H1 (cell line): ENCODE data around the gene KCNIP2.

Experiments
- BRCA1 ChIP-seq: IDR thresholded peaks from 2 replicates; pipeline ENCODE4 v1.6.1; 2012; ENCODE audit warnings: low read depth, low read length, improper control_type of control experiment
- EGR1 ChIP-seq: IDR thresholded peaks from 2 replicates; pipeline ENCODE4 v1.6.1; 2011; ENCODE audit warnings: low read depth, low read length, borderline replicate concordance
- JUN ChIP-seq: IDR thresholded peaks from 2 replicates; pipeline ENCODE4 v1.6.1; 2011; ENCODE audit warnings: low read depth, mild to moderate bottlenecking, improper control_type of control experiment, low read length
- POLR2A ChIP-seq, 2 experiments: IDR thresholded peaks; 1 replicate in 1 of 2; 2 replicates in 1 of 2; pipeline ENCODE4 v1.6.1; 2011; ENCODE audit warnings: low read depth in 2 of 2, low read length in 2 of 2, mild to moderate bottlenecking in 2 of 2; ENCODE audit errors: control extremely low read depth in 1 of 2
- POLR2AphosphoS5 ChIP-seq: IDR thresholded peaks from 2 replicates; pipeline ENCODE4 v1.6.1; 2011; ENCODE audit warnings: low read depth, low read length
- SIRT6 ChIP-seq: IDR thresholded peaks from one replicate; pipeline ENCODE4 v1.7.1; 2012; ENCODE audit warnings: low read length, inconsistent platforms
- TAF1 ChIP-seq: IDR thresholded peaks from 2 replicates; pipeline ENCODE4 v1.6.1; 2011; ENCODE audit warnings: mild to moderate bottlenecking, low read depth, low read length
- TEAD4 ChIP-seq: IDR thresholded peaks from 2 replicates; pipeline ENCODE4 v1.6.1; 2012; ENCODE audit warnings: low read depth, low read length, inconsistent platforms, mixed read lengths
- ZNF274 ChIP-seq: IDR thresholded peaks from 2 replicates; pipeline ENCODE4 v1.7.0; 2012; ENCODE audit warnings: low read length, borderline replicate concordance; ENCODE audit errors: extremely low read depth
- TF ChIP-seq, protein P1 (sequence below), 3 experiments: IDR thresholded peaks; 1 replicate in 2 of 3; 2 replicates in 1 of 3; pipeline versions ENCODE4 v1.5.1 to v1.6.1; 2011; ENCODE audit warnings: low read length in 3 of 3, mild to moderate bottlenecking in 3 of 3, inconsistent platforms in 2 of 3, low read depth in 1 of 3, moderate library complexity in 1 of 3; ENCODE audit not compliant: insufficient read depth in 1 of 3; ENCODE audit errors: control extremely low read depth in 1 of 3
- TF ChIP-seq, protein P2 (sequence below): IDR thresholded peaks from 2 replicates; pipeline ENCODE4 v1.6.1; 2012; ENCODE audit warnings: inconsistent platforms
- TF ChIP-seq, protein P3 (sequence below): IDR thresholded peaks from 2 replicates; pipeline ENCODE4 v1.6.1; 2011; ENCODE audit warnings: low read depth, mild to moderate bottlenecking, low read length; ENCODE audit not compliant: insufficient read depth

DNA sequence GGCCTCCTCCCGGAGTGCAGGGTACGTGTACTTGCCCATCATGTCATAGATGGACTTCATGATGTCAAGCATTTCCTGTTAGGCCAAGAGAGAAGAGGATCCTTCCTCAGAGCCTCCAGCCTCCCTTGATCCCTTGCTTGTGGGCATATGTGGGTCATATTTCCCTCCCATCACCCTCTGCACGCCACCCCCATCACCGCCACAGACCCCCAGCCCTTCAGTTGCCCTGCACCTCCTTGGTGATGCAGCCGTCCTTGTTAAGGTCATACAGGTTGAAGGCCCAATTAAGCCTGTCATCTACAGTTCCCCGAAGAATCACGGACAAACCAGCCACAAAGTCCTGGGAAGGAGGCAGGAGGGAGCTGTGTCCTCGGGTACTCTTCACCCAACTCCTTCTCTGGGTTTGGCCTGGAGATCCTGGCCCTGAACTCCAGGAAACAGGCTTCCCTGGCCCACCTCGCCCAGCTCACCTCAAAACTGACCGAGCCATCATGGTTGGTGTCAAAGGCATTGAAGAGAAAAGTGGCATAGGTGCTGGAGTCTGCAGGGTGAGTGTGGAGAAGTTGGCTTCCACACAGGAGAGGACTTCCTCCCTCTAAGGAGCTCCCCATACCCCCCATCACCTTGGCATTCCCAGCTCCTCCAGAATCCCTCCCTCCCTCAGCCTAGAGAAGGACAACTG, 15.5 kb downstream of the KCNIP2 start:
- TF ChIP-seq, protein P1, sequence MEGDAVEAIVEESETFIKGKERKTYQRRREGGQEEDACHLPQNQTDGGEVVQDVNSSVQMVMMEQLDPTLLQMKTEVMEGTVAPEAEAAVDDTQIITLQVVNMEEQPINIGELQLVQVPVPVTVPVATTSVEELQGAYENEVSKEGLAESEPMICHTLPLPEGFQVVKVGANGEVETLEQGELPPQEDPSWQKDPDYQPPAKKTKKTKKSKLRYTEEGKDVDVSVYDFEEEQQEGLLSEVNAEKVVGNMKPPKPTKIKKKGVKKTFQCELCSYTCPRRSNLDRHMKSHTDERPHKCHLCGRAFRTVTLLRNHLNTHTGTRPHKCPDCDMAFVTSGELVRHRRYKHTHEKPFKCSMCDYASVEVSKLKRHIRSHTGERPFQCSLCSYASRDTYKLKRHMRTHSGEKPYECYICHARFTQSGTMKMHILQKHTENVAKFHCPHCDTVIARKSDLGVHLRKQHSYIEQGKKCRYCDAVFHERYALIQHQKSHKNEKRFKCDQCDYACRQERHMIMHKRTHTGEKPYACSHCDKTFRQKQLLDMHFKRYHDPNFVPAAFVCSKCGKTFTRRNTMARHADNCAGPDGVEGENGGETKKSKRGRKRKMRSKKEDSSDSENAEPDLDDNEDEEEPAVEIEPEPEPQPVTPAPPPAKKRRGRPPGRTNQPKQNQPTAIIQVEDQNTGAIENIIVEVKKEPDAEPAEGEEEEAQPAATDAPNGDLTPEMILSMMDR (IDR thresholded peaks at IDR 0.05; ENCODE audit: control extremely low read depth in 1 of 3, insufficient read depth in 1 of 3, low read depth in 1 of 3, low read length in 3 of 3): no peak
- TF ChIP-seq POLR2AphosphoS5 (no peak), JUN (no peak), TAF1 (no peak), ZNF274 (no peak), BRCA1 (no peak), SIRT6 (no peak), TEAD4 (no peak), POLR2A (IDR thresholded peaks at IDR 0.05; ENCODE audit: control extremely low read depth in 1 of 2, low read depth in 2 of 2, low read length in 2 of 2) (no peak), EGR1 (no peak)
- TF ChIP-seq, protein P2, sequence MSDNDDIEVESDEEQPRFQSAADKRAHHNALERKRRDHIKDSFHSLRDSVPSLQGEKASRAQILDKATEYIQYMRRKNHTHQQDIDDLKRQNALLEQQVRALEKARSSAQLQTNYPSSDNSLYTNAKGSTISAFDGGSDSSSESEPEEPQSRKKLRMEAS: no peak
- TF ChIP-seq, protein P3, sequence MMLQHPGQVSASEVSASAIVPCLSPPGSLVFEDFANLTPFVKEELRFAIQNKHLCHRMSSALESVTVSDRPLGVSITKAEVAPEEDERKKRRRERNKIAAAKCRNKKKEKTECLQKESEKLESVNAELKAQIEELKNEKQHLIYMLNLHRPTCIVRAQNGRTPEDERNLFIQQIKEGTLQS: no peak
